Activated T-helper 9 cell treated with anti-CD3 and anti-CD28 coated beads, Interleukin-2, amount 50 U/mL, for 16 hours (primary cell): ENCODE results near the gene ADTRP.

Source experiments
- DNase-seq: peaks from one replicate; pipeline ENCODE4 v3.0.0-alpha.2; 2020; ENCODE audit warnings: low read depth

ADTRP gene

DNA sequence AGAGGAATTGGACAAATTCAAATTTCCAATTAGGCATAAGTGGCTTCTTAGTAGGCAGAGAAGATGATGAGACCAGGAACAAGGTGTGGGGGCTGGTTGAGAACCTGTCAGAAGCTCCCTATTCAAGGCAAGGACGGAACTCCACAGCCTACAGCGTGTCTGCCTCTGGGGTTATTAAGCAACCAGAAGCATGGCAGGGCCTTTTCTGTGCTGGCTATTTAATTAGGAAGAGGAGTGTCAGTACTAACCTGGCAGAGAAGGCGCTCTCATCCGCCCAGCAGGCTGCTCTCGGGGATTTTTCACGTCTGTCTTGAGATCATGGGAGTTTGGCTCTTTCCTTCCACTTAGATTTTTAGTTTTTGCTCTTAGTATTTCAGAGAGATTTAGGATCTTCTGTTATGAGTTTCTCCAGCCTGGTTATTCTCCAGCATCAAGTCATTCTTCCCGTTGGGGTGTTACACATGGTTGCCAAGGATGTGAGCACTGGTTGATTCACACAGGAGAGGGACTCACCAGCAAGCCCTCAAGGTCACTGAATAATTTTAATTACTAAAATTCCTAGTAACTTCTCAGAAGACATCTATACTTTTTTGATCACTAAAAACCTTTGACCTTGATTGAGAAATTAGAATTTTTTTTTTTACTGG is 23.9 kb downstream of the ADTRP start:
- no peak for DNase-seq

DNA sequence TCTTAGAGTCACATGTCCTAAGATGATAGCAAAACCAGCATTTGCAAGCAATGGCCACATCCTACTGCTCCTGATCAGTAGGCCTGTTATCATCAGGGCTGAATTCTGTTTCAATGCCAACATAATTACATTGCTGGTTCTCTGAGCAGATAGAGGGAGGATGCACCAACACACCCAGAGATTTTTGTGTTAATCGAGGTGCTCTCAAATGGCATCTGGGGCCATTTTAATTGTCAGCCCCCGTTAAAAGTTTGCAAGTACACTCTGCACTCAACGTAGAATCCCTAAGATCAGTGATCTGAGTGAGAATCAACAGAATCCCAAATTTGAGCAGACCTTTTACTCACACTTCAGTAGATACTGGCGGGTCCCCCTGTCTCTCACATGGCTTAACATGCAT is 24.8 kb downstream of the ADTRP start:
- no peak for DNase-seq

DNA sequence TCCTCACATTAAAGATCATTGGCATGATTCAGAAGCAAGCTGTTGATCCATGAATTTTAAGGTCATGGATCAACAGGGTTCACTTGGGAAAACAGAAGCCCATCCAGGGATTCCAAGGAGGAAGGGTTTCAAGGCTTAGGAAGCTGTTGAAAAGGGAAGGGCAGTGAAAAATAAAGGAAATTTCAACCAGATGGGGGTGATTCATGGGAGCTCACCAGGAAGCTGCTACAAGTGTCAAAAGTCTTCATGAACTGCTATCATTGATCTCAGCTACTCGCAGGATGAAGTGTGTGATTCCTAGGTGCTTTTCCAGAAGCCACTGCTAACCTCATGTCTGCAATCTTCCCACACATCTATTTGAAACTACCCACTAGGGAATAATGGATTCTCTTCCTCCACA is 26.2 kb downstream of the ADTRP start:
- no peak for DNase-seq

DNA sequence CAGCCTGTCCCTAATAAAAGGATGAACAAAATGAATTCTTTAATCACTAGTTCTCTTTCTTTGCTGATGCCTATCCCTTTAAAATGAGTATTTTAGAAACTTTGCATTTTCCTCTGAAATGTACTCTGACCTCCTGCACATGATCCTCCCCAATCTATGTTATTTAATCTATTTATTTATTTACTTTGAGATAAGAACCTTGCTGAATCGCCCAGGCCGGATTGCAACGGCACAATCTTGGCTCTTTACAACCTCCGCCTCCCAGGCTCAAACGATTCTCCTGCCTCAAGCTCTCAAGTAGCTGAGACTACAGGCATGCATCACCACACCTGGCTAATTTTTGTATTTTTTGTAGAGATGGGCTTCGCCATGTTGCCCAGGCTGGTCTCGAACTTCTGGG is 27.9 kb downstream of the ADTRP start:
- no peak for DNase-seq

DNA sequence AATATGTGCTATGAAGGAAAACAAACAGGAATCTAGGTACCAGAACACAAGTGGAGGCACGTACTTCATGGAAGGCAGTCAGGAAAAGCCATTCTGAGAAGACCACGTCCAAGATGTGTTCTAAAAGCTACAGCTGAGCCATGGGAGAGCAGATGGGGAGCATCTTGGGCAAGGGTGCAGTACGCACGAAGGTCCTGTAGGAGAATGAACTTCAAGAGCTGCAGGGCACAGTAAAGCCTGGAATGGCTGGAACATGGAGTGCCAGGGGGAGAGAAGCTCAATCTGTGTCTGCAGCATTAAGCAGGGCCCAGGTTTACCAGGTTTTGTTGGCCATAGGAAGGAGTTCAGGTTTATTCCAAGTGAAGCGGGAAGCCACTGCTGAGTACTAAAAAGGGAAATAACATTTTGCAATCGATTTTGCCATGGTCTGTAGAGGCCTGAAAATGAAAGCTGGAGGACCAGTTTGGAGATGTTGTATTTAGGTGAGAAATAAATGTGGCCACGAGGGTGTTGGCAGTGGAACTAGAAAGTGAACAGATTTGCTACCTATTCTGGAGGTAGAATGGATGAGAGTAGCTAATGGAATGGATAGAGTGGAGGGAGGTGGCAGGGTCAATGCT is 29.9 kb downstream of the ADTRP start:
- no peak for DNase-seq

DNA sequence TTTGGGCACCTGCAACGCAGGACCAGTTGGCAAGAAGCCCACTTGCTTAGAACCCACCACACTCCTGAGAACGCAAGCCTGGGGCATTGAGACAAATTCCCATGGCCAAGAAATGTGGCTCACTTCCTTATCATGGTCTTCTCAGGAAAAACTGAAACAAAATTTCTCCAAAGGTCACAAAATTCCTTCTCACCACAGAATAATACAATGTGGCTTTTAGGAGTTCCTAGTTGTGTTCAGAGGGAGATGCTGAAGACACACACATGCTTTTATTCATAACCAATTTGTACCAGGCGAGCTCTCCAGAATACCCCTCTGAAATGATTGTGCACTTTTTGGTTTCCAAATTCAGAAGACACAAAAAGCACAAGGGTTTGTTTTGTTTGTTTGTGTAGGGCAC is 31.6 kb downstream of the ADTRP start:
- no peak for DNase-seq

DNA sequence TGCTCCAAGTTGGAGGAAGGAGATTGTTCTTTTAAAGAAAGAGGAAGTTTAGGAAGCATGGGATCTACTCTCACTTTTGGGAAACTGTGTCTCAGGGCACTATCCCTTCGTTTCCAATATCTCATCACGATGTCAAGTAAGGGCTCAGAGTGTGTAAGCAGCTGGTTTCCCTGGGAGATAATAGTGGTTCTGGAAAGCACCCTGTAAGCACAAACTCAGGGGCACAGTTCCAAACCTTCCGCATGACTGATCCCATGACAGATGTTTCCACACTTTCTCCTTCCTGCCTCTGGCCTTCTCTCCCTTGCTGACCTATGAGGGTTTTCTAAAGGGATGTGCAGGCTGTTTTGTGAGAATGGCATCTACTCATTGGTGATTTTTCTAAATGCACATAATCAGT is 33.9 kb downstream of the ADTRP start:
- DNase-seq = no peak

DNA sequence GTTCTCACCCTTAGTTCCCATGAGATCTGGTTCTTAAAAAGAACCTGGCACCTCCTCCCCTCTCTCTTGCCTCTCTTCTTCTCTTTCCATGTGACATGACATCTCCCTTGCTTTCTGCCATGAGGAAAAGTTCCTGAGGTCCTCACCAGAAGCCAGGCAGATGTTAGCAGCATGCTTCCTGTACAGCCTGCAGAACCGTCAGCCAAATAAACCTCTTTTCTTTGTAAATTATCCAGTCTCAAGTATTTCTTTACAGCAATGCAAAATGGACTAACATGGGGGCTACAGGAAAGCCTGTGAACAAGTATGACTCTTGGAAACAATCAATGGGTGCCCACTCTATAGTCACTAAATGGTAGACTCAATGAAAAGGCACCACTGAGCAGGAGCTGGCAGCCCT is 34.5 kb downstream of the ADTRP start:
- no peak for DNase-seq

DNA sequence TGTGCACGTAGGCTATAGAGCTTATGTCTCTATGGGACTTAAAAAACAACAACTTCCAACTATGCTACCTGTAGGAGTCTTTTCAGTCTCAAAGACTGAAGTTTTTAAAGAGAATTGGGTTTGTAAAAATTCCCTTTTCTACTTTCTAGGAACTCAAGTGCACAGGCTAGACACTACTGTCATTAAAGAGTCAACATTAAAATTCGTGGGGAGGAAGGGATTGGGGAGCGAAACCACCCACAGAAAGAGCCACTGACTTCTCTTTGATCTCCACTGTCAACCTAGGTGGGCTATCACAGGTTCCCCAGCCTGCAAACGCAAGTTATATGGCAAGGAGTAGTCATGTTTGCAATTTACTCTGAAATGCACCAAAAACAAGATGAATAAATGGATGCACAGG is 37.7 kb downstream of the ADTRP start:
- no peak for DNase-seq

DNA sequence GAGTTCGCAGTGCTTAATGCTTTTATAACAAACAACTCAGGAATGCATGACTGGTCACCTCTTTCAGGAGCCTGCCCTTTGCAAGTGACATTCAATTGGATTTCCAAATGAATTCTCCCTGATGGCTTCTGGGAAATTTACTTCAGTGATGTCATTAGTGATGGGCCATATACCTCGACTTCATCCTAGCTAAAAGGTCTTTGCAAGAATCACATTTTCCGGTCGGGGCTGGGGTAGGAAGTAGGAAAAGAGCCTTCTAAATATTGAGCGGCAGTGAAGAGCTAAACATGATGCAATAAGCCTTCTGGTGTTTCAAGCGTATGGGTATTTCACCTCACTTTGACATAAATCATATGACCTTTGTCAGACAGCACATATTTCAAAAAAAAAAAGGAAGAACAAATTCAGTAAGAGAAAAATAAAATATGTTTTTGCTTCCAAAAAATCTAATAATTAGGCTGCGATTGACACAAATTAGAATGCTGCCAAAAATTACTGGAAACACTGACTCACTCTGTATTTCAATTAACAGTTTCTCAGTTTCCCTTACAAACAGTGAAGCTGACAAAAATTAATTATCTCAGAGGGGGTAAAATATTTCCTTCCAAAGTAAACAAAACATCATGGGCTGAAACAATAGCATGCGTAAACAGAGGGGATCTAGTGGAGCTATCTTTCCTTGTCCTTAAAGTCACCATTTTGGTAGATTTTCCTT is 39.8 kb downstream of the ADTRP start:
- DNase-seq = no peak

DNA sequence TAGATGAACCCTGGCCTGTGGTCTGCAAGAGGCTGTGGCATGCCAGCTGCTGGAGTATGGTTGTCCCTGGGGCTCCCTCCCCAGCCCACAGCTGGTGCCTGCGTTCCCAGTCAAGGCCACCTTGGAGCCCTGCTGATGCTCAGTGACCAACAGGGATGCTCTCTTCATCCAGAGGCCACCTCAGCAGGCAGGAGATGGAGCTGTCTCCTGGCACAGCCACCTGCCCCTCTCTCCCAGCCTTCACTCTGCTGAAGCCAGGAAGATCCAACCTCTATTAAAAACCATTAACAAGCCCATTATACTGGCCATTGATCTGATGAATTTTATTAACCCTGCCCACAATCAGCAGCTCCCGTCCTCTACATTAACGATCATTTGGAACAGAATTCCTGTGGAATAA is 40.4 kb downstream of the ADTRP start:
- no peak for DNase-seq

DNA sequence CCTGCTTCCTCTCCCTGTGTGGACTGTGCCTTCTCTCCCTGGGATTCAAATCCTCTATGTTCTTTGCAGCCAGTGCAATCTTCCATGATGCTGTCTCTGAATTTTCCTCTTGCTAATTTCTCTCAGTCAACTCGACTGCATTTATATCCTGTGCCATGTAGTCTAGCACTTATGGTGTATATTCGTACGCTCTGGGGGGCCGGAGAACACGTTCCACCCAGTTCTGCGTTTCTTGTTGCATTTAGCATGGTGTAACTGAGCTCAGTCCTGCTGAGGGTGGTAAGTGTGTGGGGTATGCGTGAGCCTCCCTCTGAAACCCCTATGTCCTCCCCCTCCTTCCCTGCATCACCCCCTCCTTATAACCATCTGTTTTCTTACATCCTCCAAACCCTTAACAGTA is 42.0 kb downstream of the ADTRP start:
- no peak for DNase-seq

DNA sequence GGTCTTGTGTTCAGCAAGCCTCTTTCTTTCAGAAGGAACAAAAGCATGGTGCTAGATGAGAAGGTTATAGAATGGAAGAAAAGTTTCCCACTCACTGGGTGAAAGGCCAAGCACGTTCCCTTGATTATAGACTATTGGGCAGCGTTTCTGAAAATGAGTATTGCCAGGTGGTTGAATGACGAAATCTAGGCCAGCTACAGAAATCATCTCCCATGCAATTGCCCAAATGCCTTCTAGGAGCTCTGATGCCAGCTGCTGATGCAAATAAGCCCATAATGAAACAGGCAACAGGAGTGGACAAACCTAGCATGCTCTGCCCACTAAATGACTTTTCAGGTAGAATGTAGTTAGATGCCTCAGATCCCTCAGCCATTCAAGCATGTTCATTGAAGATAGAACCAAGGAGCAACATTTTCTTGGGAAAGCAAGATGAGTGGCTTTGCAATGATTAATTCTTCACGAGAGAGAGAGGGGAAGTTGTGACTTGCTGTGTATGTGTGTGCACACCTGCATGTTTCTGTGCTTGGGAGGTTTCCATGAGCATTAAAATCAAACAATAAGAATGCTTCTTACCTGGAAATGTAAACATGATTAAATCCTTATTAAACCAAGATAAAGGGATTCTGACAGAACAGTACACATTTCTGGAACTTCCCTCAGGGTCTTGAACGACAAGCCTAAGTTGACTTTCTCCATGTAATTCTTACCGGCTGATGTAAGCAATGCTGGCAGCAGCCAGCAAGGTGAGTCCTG is 43.6 kb downstream of the ADTRP start:
- DNase-seq = no peak

DNA sequence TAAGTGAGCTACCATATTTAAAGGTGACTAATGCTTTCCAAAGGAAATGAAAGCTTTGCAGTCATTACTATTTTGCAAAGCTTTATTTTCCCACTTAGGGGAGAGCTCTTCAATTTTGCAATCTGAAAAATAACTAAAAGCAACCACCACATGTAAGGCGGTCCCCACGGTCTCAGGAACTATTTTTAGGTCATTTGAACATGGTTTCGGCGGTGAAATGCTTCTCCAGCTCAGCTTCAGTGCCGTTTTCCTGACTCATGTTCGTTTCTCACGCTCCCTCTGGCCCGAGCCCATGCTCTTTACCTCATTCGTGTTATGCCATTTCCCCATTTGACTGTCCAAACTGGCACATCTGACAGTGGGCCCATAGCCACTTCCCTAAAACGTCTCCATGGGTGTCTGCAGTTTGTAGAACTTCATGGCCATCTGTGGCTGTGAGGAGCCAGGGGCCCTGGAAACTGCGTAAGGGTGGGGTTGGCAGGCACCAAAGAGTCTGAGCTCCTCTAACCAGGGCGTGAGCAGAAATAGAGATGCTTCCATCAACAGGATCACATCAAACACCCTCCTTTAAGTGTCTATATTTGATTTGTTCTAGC is 46.5 kb downstream of the ADTRP start:
- DNase-seq = peak; percentile 32

DNA sequence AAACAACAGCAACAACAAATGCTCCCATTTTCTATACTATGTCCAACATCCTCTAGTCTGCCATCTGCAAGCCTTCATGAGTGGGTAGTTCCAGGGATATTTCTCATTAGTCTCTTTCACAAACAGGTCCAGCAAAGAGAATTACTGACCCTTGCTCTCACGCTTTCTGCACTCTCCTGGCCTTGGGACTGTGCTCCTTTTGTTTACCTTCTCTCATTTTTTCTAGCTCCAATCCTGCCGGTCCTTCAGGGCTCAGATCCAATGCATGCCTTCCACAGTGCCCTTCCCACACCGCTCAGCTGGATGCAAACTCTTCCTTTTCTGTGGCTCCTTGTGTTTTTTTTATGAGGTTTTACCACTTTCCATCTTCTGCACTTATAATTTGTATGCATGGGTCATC is 47.2 kb downstream of the ADTRP start:
- no peak for DNase-seq

DNA sequence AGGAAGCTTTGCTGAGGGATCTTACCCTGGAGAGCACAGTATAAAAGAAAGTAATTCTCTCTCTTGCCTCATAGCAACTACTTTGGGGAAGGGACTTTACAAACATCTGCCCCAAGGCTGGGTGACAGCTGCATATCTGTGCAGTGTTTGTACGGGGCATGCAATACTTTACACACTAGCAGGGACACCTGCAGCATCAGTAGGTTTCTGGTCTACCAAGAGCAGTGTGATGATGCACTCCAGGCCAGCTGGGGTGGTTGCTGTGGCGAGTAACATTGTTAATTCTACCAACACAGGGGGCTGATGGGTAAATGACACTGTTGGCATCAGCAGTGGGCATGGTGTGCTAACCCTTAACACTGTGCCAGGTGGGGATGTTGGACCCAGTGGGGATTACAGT is 48.0 kb downstream of the ADTRP start:
- no peak for DNase-seq

DNA sequence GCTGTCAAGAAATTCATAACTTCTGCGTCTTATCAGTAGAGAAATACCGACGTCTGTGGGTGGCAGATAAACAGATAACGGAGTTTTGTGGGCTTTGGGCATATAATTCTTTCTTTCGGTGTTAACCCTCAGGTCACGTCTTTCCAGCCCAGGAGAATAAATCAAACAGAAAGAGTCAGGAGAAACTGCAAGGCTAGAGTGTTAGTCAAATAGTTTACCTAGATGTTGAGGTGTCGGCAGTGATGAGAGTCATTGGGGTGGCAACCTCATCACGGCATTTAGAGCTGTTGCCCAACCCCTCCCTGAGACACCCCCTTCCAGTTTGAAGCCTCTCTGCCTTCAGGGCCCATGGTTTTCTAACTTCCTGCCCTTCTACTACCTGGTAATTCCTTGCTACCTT is 49.5 kb downstream of the ADTRP start:
- DNase-seq = no peak

DNA sequence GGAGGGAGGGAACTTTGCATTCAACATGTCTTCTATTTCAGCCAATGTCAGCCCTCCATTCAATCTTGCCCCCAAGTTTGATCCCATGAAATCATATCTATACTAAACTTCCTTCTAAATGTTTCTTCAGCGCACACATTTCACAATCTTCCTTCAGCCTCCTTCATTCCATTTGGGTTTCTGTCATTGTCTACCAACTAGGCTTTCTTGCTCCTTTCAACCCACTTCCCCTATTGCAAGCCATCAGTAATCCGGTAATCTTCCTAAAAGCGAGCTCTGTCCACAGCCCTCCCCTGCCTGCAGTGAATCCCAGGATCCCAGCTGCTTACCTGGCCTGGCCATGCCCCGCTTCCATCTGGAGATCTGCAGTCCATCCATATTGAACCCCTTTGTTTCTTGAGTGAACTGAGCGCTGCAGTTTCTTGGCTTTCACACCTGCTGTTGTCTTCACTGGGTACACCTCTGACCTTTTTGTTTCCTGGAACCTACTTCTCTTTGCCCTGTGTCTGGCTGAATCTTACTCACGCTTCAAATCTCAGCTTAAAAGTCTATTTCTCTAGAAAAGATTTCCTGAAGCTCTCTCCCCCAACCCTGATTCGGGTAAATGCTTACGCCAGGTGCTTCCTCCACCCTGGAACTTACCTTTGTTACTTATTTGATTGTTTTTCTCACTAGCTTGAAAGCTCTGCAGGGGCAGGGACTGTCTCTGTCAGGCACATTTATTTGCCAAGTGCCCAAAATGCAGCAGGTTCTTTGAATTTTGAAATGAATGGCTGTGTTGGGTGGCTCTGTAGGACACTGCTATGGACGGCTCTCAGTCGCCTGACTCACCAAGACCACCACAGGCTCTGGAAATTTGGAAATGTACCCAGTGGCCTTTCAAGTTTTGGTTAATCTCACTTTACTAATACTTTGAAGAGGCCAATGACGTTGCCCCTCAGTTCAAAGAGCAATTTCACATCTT is 50.3 kb downstream of the ADTRP start:
- no peak for DNase-seq

DNA sequence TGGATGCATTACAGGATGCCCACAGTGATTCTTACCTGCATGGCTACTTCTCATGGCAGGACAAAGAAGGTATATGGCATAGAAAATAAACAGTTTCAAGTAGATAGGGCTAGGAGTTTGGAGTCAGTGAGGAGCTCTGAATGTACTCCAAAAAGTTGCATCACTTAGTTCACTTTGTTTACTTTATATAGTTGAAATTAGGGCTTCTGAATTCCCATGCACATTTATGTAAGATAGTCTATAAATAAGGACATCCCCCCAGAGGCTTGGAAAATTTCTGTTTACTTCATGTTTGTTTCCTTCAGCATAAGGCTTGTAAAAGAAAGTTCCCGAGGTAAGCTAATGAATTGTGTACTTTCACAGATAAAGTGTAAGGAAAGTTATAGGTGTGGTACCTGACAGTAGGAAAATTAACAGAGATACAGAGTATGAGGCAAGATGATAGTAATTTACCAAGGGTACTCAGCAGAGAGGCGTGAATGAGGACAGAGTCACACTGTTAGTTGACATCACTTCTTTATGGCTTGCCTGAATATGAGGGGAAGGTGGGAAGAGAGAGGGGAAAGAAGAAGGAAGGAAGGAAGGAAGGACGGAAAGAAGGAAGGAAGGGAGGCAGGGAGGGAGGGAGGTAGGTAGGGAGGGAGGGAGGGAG is 51.1 kb downstream of the ADTRP start:
- no peak for DNase-seq

DNA sequence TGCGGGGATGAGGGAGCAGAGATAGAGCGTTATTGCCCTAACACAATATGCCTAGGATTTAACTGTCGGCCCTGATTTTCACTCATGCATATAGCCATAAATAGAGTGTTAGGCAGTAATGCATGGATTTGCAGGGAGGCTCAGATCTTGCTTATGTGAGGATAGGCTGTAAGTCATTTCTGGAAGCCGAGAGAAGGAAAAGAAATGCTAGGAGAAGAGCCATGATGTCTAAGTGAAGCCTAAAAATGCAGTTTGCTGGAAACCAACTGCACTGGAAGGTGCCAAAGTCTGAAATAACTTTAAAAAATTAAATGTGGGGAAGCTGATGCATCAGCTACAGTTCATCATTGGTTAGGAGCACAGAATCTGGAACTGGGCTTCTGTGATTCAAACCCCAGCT is 54.3 kb downstream of the ADTRP start:
- no peak for DNase-seq
